Activated naive CD8-positive, alpha-beta T cell treated with anti-CD3 and anti-CD28 coated beads, Interleukin-2, amount 50 U/mL, for 16 hours (primary cell): ENCODE results near the gene ADM5.

ENCODE experiments used
- DNase-seq: peaks from one replicate; pipeline ENCODE4 v3.0.0-alpha.2; 2020; ENCODE audit warnings: low read depth, low spot score

Gene ADM5

GRCh38 chr19:49680421-49681351 lies 8.7 kb upstream of the ADM5 start:
- peak; percentile 92 for DNase-seq

GRCh38 chr19:49681830-49682229 lies 7.6 kb upstream of the ADM5 start:
- DNase-seq: no peak

- DNase-seq: no peak
Observed at GRCh38 chr19:49682274-49682673, 7.1 kb upstream of the ADM5 start.

- DNase-seq: no peak
Observed at GRCh38 chr19:49683814-49684250, 5.6 kb upstream of the ADM5 start.

GRCh38 chr19:49684251-49684982 lies 5.0 kb upstream of the ADM5 start:
- DNase-seq: no peak

GRCh38 chr19:49684983-49685553 lies 4.3 kb upstream of the ADM5 start:
- no peak for DNase-seq

GRCh38 chr19:49685845-49686332 lies 3.5 kb upstream of the ADM5 start:
- no peak for DNase-seq

GRCh38 chr19:49686503-49687088 lies 2.8 kb upstream of the ADM5 start:
- no peak for DNase-seq

GRCh38 chr19:49687150-49687549 lies 2.2 kb upstream of the ADM5 start:
- DNase-seq: no peak

- DNase-seq: no peak
Observed at GRCh38 chr19:49687566-49688316, 1.7 kb upstream of the ADM5 start.

- no peak for DNase-seq
Observed at GRCh38 chr19:49688531-49689132, 762 bp upstream of the ADM5 start.

GRCh38 chr19:49690079-49690655 lies 773 bp downstream of the ADM5 start:
- DNase-seq: no peak

- DNase-seq: no peak
Observed at GRCh38 chr19:49690656-49691242, 1.4 kb downstream of the ADM5 start, which contains the start of gene CPT1C. Gene CPT1C (plus strand): TSS chr19:49691116. CDS start chr19:49692253, 1,137 bp downstream.

GRCh38 chr19:49691243-49692146 lies 2.1 kb downstream of the ADM5 start:
- DNase-seq: no peak

- DNase-seq: no peak
Observed at GRCh38 chr19:49692147-49692506, 2.7 kb downstream of the ADM5 start.

- DNase-seq: no peak
Observed at GRCh38 chr19:49696115-49696514, 6.7 kb downstream of the ADM5 start.

GRCh38 chr19:49696865-49697264 lies 7.5 kb downstream of the ADM5 start:
- DNase-seq: no peak

GRCh38 chr19:49699364-49699763 lies 10.0 kb downstream of the ADM5 start:
- no peak for DNase-seq

GRCh38 chr19:49700563-49700962 lies 11.2 kb downstream of the ADM5 start:
- DNase-seq: no peak
